ENCODE measurements around the gene MACROD2. TPM values are rescaled to one million over a fixed set of nuclear protein-coding genes. Genes with fewer than 3 reads are reported as not detected.

The MACROD2 gene
- total and polyA plus RNA-seq, 9 donors = 3.7 to 25.5 (median 7.8) TPM

DNA sequence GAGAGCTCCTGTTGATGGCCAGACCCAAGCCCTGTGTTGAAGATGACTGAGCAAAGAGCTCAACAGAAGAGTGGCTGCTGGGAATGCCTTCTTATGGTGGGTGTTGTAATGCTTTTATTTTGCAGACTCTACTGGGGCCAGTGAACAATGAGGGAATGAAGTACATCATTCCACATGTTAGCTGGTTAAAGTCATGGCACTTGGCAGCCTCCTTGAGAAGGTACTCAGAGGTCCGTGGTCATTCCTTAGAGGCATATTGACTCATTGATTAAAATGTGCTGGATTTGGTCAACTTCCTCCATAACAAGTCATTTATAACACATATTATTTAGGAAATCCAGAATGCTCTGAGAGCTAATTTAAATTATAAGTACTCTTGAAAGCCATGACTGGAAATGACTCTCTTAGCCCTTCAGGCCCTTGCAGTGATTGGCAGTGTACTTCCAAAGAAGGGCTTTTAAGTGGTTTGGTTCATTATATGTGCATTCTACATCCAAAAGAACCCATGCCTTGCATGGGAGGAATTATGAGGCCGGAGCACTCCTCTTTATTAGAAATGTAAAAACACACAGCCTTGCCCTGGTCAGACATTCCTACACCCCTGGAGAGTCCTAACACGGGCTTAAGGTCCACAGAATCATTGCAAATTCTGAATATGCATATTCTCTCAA is 1601.0 kb downstream of the MACROD2 start:
- H3K4me3 ChIP-seq = no peak overlapping the region

DNA sequence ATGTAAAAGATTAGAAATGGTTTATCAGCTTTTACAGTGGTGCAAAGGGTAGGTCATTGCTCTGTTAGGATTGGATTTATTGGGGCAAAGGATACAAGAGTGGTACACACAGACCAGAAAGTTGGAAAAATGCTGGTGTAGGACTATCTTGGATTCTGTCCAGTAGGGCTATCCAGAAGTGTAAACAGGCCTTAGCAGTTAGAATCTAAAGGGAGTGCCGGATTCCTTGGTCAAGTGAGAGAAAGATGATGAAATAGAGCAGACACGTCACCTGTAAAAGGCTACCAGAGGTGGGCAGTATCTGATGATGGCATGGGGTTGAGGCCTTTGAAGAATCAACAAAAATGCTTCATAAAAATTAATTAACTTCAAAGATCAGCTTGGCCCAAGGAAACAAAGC is 1602.0 kb downstream of the MACROD2 start:
- Histone ChIP-seq H3K4me3 (no peak overlapping the region), H3K9me3 (no peaks in the 10 kb centered on the region), H3K4me1 (ENCODE audit: insufficient read depth) (no peaks in the 10 kb centered on the region), H3K27me3 (no peaks in the 10 kb centered on the region), H3K36me3 (no peaks in the 10 kb centered on the region), H3K27ac (no peak overlapping the region)
- DNase-seq = no peak
- TF ChIP-seq, protein P1, sequence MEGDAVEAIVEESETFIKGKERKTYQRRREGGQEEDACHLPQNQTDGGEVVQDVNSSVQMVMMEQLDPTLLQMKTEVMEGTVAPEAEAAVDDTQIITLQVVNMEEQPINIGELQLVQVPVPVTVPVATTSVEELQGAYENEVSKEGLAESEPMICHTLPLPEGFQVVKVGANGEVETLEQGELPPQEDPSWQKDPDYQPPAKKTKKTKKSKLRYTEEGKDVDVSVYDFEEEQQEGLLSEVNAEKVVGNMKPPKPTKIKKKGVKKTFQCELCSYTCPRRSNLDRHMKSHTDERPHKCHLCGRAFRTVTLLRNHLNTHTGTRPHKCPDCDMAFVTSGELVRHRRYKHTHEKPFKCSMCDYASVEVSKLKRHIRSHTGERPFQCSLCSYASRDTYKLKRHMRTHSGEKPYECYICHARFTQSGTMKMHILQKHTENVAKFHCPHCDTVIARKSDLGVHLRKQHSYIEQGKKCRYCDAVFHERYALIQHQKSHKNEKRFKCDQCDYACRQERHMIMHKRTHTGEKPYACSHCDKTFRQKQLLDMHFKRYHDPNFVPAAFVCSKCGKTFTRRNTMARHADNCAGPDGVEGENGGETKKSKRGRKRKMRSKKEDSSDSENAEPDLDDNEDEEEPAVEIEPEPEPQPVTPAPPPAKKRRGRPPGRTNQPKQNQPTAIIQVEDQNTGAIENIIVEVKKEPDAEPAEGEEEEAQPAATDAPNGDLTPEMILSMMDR (IDR thresholded peaks at IDR 0.05) = no peak
- no peak for TF ChIP-seq EP300 (IDR thresholded peaks at IDR 0.05)
- no peak for TF ChIP-seq POLR2A (IDR thresholded peaks at IDR 0.05)
- WGBS, 3 donors = 89 to 91% (median 89%) methylated on average over 2 of the region's 2 CpGs
- intact Hi-C loops (cut with DNase I) = no loop called here

More for the DNA sequence above, 1601.0 kb downstream of the MACROD2 start:
- TF ChIP-seq, protein P1 (IDR thresholded peaks at IDR 0.05) = no peak
- TF ChIP-seq EP300 (IDR thresholded peaks at IDR 0.05) (no peak), POLR2A (IDR thresholded peaks at IDR 0.05) (no peak)
- no peak overlapping the region for H3K27ac ChIP-seq
- no peaks in the 10 kb centered on the region for H3K36me3 ChIP-seq
- WGBS, 3 donors = 87 to 92% (median 91%) methylated on average over 3 of the region's 3 CpGs
- no peaks in the 10 kb centered on the region for H3K4me1 ChIP-seq (ENCODE audit: insufficient read depth)
- no peaks in the 10 kb centered on the region for H3K27me3 ChIP-seq
- no peaks in the 10 kb centered on the region for H3K9me3 ChIP-seq
- intact Hi-C loops (cut with DNase I) = no loop called here
- DNase-seq = no peak

DNA sequence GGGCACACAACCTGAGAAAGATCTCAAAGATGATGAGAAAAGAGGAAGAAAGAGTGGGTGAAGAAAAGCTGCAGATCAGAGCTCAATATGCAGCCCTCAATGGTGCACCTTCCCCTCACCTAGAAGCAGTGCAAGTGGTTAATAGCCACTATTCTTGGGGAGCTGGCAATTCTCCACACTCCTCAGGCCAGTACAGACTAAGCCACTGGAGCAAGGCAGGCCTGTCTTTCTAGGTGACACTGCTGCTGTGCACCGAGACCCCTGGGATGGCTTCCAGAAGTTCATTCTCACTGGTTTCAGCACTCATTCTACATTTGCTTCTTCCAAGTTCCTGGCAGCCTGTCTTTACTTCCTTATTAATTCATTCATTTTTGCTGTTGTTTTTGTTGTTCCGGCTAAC is 1604.6 kb downstream of the MACROD2 start:
- no peak overlapping the region for H3K4me3 ChIP-seq
- no peaks in the 10 kb centered on the region for H3K27me3 ChIP-seq
- TF ChIP-seq POLR2A (IDR thresholded peaks at IDR 0.05) = no peak
- TF ChIP-seq EP300 (IDR thresholded peaks at IDR 0.05) = no peak
- TF ChIP-seq, protein P1 (IDR thresholded peaks at IDR 0.05) = no peak
- DNase-seq = no peak
- H3K36me3 ChIP-seq = no peaks in the 10 kb centered on the region
- H3K27ac ChIP-seq = no peak overlapping the region
- H3K9me3 ChIP-seq = no peaks in the 10 kb centered on the region
- intact Hi-C loops (cut with DNase I) = no loop called here
- 88 to 93% (median 91%) methylated on average over 2 of the region's 2 CpGs for WGBS, 3 donors
- no peaks in the 10 kb centered on the region for H3K4me1 ChIP-seq (ENCODE audit: insufficient read depth)

DNA sequence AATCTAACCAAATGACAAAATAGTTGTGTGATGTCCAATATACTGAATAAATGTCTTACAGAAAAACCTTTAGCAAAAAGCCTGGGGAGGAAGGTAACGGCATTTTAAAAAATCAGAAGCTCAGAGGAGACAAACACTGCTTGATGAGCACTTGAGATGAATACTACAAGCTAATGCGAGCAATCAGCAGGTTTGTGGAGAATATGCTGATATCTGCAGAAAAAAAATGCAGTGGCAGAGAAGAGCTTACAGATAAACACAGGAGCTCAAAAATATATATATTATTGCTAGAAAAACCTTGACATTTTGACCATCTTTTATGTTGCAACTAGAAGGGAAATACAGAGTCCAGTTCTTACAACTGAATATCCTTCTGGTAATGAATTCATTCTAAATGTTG is 1605.2 kb downstream of the MACROD2 start:
- intact Hi-C loops (cut with DNase I) = no loop called here
- TF ChIP-seq EP300 (IDR thresholded peaks at IDR 0.05) = no peak
- TF ChIP-seq POLR2A (IDR thresholded peaks at IDR 0.05) = no peak
- TF ChIP-seq, protein P1 (IDR thresholded peaks at IDR 0.05) = no peak
- H3K27me3 ChIP-seq = no peaks in the 10 kb centered on the region
- no peak for DNase-seq
- H3K4me3 ChIP-seq = no peak overlapping the region
- WGBS, 3 donors = 78 to 82% (median 80%) methylated on average over 2 of the region's 2 CpGs
- no peaks in the 10 kb centered on the region for H3K9me3 ChIP-seq
- no peaks in the 10 kb centered on the region for H3K4me1 ChIP-seq (ENCODE audit: insufficient read depth)
- no peak overlapping the region for H3K27ac ChIP-seq
- H3K36me3 ChIP-seq = no peaks in the 10 kb centered on the region

All from ovary (tissue), 9 donors.